Measurements from ENCODE around the gene ZNF106. TPM values are rescaled to one million over a fixed set of nuclear protein-coding genes. Genes with fewer than 3 reads are reported as not detected.

Gene ZNF106
- total RNA-seq, 4 donors from 2014 or later, result 85.6 to 105 (median 93.7) TPM

- ATAC-seq (ENCODE audit: low FRiP score), result no peak
- TF ChIP-seq CTCF (IDR thresholded peaks at IDR 0.05), result no peak
- DNase-seq (ENCODE audit: low spot score), result no peak
Observed at GRCh38 chr15:42385980-42386700, 104.8 kb downstream of the ZNF106 start.

- TF ChIP-seq CTCF (IDR thresholded peaks at IDR 0.05), result no peak
- no peak for ATAC-seq (ENCODE audit: low FRiP score)
Observed at GRCh38 chr15:42385206-42385979, 105.5 kb downstream of the ZNF106 start.

GRCh38 chr15:42384597-42384996 lies 106.3 kb downstream of the ZNF106 start:
- DNase-seq (ENCODE audit: low spot score) (no peak), ATAC-seq (ENCODE audit: low FRiP score) (no peak)
- no peak for TF ChIP-seq CTCF (IDR thresholded peaks at IDR 0.05)

More at GRCh38 chr15:42385206-42385979, 105.5 kb downstream of the ZNF106 start:
- no peak for DNase-seq (ENCODE audit: low spot score)

- TF ChIP-seq CTCF (IDR thresholded peaks at IDR 0.05), result no peak
- DNase-seq (ENCODE audit: low spot score), result no peak
- no peak for ATAC-seq (ENCODE audit: low FRiP score)
Observed at GRCh38 chr15:42378011-42378410, 112.9 kb downstream of the ZNF106 start.

- no peak for DNase-seq (ENCODE audit: low spot score)
- TF ChIP-seq CTCF (IDR thresholded peaks at IDR 0.05), result no peak
- no peak for ATAC-seq (ENCODE audit: low FRiP score)
Observed at GRCh38 chr15:42375941-42376340, 115.0 kb downstream of the ZNF106 start.

- ATAC-seq (ENCODE audit: low FRiP score) (no peak), DNase-seq (ENCODE audit: low spot score) (no peak)
Observed at GRCh38 chr15:42375252-42375651, 115.7 kb downstream of the ZNF106 start.

More at GRCh38 chr15:42375252-42375651, 115.7 kb downstream of the ZNF106 start:
- no peak for TF ChIP-seq CTCF (IDR thresholded peaks at IDR 0.05)

Measured in omental fat pad (tissue), 4 donors.